Measurements from ENCODE around the gene SCARB1.

DNA sequence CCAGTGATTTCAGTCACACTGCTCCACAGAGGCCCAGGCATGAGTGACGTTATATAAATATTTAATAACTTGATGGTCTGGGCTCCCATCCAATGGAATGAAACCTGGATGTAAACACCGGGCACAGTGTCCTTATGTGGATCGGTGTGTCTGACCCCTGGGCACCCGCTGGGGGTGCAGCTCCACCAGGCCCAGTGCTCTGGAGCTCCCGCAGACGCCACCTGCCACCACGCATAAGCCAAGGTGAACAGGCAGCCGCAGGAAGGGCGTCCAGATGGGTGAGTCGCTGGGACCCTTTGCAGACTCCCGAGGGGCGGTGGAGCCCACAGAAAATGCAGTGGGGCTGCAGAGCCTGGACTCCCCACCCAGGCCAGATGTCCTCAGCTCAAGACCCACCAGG, 121.6 kb downstream of the SCARB1 start:
- TF ChIP-seq, protein P1, sequence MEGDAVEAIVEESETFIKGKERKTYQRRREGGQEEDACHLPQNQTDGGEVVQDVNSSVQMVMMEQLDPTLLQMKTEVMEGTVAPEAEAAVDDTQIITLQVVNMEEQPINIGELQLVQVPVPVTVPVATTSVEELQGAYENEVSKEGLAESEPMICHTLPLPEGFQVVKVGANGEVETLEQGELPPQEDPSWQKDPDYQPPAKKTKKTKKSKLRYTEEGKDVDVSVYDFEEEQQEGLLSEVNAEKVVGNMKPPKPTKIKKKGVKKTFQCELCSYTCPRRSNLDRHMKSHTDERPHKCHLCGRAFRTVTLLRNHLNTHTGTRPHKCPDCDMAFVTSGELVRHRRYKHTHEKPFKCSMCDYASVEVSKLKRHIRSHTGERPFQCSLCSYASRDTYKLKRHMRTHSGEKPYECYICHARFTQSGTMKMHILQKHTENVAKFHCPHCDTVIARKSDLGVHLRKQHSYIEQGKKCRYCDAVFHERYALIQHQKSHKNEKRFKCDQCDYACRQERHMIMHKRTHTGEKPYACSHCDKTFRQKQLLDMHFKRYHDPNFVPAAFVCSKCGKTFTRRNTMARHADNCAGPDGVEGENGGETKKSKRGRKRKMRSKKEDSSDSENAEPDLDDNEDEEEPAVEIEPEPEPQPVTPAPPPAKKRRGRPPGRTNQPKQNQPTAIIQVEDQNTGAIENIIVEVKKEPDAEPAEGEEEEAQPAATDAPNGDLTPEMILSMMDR (IDR thresholded peaks at IDR 0.05; ENCODE audit: borderline replicate concordance, extremely low read depth, low read length, poor library complexity, severe bottlenecking) = no peak
- TF ChIP-seq EZH2 (IDR thresholded peaks at IDR 0.05; ENCODE audit: borderline replicate concordance, low read depth, low read length, severe bottlenecking) = no peak

All from DND-41 (cell line).